Muscle layer of colon (tissue), 2 donors: ENCODE data around the gene DNAJB13.

Source experiments
- H3K27ac ChIP-seq: one replicate; pipeline ENCODE4 v1.7.0; 2013; ENCODE audit warnings: low read depth, mild to moderate bottlenecking, low read length, moderate library complexity
- H3K27me3 ChIP-seq, 2 donors: one replicate each; pipeline ENCODE4 v1.7.0; 2013; ENCODE audit warnings: low read length in 2 of 2, mild to moderate bottlenecking in 2 of 2; ENCODE audit not compliant: insufficient read depth in 2 of 2, control insufficient read depth in 1 of 2
- H3K36me3 ChIP-seq: one replicate; pipeline ENCODE4 v1.7.0; 2013; ENCODE audit warnings: mild to moderate bottlenecking, low read length; ENCODE audit not compliant: insufficient read depth
- H3K4me1 ChIP-seq: one replicate; pipeline ENCODE4 v1.7.0; 2013; ENCODE audit warnings: mild to moderate bottlenecking, low read length; ENCODE audit not compliant: insufficient read depth
- H3K4me3 ChIP-seq, 2 donors: one replicate each; pipeline ENCODE4 v1.7.0; 2013; ENCODE audit warnings: low read length in 2 of 2, low read depth in 1 of 2, mild to moderate bottlenecking in 1 of 2, moderate library complexity in 1 of 2
- H3K9ac ChIP-seq: one replicate; pipeline ENCODE4 v1.7.0; 2013; ENCODE audit warnings: low read length
- H3K9me3 ChIP-seq: one replicate; pipeline ENCODE4 v1.7.0; 2013; ENCODE audit warnings: mild to moderate bottlenecking, low read length
- donor health status: abdominal sarcoma.
- donor health status: Adenocarcinoma of cecum.

DNAJB13 gene

DNA sequence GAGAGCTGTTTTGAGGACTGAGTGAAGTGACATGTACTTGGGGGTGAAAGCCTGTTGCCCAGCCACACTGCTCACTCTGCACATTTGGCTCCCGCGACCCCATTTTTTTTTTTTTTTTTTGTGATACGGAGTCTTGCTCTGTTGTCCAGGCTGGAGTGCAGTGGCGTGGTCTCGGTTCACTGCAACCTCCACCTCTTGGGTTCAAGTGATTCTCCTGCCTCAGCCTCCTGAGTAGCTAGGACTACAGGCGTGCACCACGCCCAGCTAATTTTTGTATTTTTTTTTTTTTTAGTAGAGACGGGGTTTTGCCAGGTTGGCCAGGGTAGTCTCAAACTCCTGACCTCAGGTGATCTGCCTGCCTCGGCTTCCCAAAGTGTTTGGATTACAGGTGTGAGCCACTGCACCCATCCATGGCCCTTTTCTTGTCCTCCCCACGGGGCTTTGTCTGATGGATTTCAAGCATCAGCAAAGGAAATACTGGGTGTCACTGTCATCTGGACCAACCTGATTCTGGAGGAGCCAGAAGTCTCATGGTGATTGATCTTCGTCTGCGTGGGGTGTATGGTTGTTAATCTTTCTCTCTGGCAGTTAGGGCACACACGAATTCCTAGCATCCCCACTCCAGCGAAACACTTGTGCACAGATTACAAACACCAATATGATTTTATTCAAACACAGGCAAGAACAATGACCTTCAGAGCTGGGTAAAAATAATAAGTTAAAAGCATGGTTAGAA lies 61.4 kb downstream of the DNAJB13 start:
- Histone ChIP-seq H3K4me3 (no peak overlapping the region), H3K9me3 (no peaks in the 10 kb centered on the region), H3K9ac (no peak overlapping the region), H3K27me3 (no peaks in the 10 kb centered on the region), H3K4me1 (peaks cover under 1% of the 10 kb centered on the region), H3K27ac (no peak overlapping the region), H3K36me3 (no peaks in the 10 kb centered on the region)

DNA sequence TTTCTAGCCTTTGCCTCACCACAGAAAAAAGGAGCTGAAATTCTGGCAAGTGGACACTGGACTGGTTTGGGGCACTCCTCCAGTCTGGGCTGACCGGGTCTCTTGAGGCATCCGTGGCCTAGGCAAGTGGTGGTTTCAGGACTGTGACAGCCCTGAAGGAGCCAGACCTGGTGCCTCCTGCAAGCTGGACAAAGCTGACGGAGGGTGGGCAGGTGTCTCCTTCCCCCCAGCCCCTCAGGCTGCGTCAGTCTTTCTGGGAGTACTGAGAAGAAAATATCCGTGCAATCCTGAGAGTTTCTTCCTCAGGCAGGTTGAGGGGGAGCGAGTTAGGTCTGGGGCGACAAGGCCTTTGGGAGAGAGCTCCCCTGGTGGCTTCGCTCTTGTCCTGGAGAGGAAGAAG lies 62.3 kb downstream of the DNAJB13 start:
- Histone ChIP-seq H3K4me1 (peaks cover 9% of the 10 kb centered on the region), H3K9me3 (no peaks in the 10 kb centered on the region), H3K9ac (no peak overlapping the region), H3K36me3 (no peaks in the 10 kb centered on the region), H3K27ac (no peak overlapping the region), H3K4me3 (no peak overlapping the region), H3K27me3 (no peaks in the 10 kb centered on the region)

DNA sequence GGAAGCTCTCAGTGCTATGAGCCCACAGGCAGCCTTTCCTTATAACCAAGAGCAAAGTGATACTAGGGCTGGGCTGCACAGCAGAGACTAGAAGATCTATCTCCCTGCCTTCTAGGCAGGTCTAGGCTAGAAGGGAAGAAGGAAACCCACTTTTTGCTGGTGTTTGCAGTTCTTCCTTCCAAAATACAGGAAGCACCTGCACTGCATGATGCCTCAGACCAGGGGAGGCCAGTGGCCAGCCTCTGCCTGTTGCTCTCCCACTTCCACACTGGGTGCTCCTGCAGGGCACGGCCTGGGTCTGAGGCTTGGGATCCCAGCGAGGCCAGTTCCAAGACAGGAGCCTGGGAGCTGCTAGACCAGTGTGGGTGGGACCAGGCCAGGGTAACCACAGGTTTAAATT lies 64.1 kb downstream of the DNAJB13 start:
- peaks cover 27% of the 10 kb centered on the region for H3K4me1 ChIP-seq
- H3K27ac ChIP-seq = no peak overlapping the region
- H3K9me3 ChIP-seq = no peaks in the 10 kb centered on the region
- H3K9ac ChIP-seq = no peak overlapping the region
- no peaks in the 10 kb centered on the region for H3K36me3 ChIP-seq
- no peaks in the 10 kb centered on the region for H3K27me3 ChIP-seq
- no peak overlapping the region for H3K4me3 ChIP-seq

DNA sequence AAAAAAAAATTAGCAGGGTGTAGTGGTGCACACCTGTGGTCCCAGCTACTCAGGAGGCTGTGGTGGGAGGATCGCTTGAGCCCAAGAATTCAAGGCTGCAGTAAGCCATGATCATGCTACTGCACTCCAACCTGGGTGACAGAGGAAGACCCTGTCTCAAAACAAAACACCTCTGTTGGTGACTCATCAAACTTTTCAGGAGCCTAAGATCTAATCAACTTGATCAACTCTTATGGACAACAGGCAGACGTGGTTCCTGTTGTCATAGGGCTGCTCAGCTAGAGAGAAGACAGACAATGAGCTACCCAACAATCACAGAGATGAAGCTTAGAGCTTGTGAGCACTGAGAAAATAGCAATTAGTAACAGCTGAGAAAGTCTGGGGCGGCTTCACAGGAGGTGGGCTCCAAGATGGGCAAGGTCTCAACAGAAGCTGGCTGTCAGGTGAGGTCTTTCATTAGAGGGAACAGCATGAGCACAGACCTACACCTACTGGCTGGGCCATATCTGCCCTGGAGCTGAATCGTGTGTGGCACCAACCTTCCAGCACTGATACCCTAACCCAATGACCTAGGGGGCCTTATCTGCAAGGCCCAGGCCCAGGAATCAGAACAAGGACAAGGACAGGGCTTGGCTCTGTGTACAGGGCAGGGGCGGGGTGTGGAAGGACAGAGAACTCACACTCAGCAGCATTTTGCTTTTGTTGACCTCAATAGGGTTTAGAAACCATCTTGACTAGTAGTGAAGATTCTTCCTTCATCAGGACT lies 65.3 kb downstream of the DNAJB13 start:
- Histone ChIP-seq H3K9ac (no peak overlapping the region), H3K4me3 (no peak overlapping the region), H3K36me3 (no peaks in the 10 kb centered on the region), H3K9me3 (no peaks in the 10 kb centered on the region), H3K27ac (no peak overlapping the region), H3K4me1 (peaks cover 31% of the 10 kb centered on the region), H3K27me3 (no peaks in the 10 kb centered on the region)

GRCh38 chr11:74017631-74018030 lies 66.8 kb downstream of the DNAJB13 start:
- H3K4me1 ChIP-seq = peaks cover 31% of the 10 kb centered on the region
- H3K9ac ChIP-seq = no peak overlapping the region
- no peak overlapping the region for H3K4me3 ChIP-seq
- no peaks in the 10 kb centered on the region for H3K27me3 ChIP-seq
- no peaks in the 10 kb centered on the region for H3K9me3 ChIP-seq
- peak overlapping the region; percentile 46 for H3K27ac ChIP-seq
- H3K36me3 ChIP-seq = no peaks in the 10 kb centered on the region

DNA sequence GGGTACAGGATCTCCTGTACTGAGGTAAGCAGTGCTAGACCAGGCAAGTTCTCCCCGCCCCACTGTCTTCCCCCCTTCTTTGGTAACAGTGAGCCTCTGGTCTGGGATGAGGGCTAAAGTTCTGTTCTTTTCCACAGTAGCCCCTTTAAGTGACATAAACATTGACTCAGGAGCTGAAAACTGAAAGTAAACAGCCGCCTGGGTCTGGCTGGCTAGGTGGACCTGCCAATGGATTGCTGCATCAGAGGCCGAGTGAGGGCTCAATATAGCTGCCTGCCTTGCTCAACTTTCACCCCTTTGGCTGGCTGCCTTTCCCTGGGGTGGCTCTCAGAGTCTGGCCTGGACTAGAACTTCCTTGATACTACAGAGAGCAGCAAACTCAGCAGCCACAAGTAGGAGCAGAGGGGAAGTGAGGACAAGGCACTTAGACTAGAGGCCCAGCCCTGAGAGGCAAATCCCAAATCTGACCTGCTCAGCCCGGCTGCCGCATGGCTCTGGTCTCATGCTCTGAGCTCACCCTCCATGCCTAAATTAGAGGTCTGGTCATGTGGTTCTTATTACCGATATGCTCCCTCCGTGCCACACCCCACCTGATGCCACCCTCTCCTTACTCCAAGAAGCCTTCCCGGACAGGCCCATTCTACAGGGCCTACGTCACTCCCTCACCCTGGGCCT lies 67.6 kb downstream of the DNAJB13 start:
- H3K36me3 ChIP-seq = no peaks in the 10 kb centered on the region
- no peaks in the 10 kb centered on the region for H3K27me3 ChIP-seq
- no peaks in the 10 kb centered on the region for H3K9me3 ChIP-seq
- H3K4me3 ChIP-seq = no peak overlapping the region
- no peak overlapping the region for H3K9ac ChIP-seq
- peak overlapping the region; percentile 46 for H3K27ac ChIP-seq
- H3K4me1 ChIP-seq = peaks cover 31% of the 10 kb centered on the region

GRCh38 chr11:74019104-74019738 lies 68.4 kb downstream of the DNAJB13 start:
- Histone ChIP-seq H3K36me3 (no peaks in the 10 kb centered on the region), H3K4me1 (peaks cover 31% of the 10 kb centered on the region), H3K27ac (peak overlapping the region; percentile 46), H3K27me3 (no peaks in the 10 kb centered on the region), H3K9me3 (no peaks in the 10 kb centered on the region), H3K9ac (no peak overlapping the region), H3K4me3 (no peak overlapping the region)

- Histone ChIP-seq H3K4me3 (no peak overlapping the region), H3K9ac (no peak overlapping the region), H3K27me3 (no peaks in the 10 kb centered on the region), H3K9me3 (no peaks in the 10 kb centered on the region), H3K27ac (peak overlapping the region; percentile 15), H3K36me3 (no peaks in the 10 kb centered on the region), H3K4me1 (peaks cover 31% of the 10 kb centered on the region)
Observed at GRCh38 chr11:74019860-74020259, 69.0 kb downstream of the DNAJB13 start.
